Common myeloid progenitor, CD34-positive (primary cell): ENCODE results near the gene BATF3.
A peak's percentile ranks its signal among the peaks of the same experiment; 100 is the strongest.

ENCODE experiments used
- CTCF ChIA-PET: fragments of 350-600 bp; sonication (Branson Sonifier 250); formaldehyde crosslinking; loops from one replicate; lab custom pipeline; 2021; ENCODE audit warnings: antibody characterized with exemption; lab: Charles Lee
- POLR2A ChIA-PET: fragments of 350-600 bp; sonication (Branson Sonifier 250); formaldehyde crosslinking; loops from one replicate; lab custom pipeline; 2021; ENCODE audit warnings: antibody characterized with exemption; lab: Charles Lee
- DNase-seq, 3 donors: peaks; one replicate each; pipeline versions ENCODE4 v3.0.0 to v3.0.0-alpha.2; 2013
- H3K27ac ChIP-seq, 2 experiments: 1 replicate in 1 of 2; 2 replicates in 1 of 2; pipeline ENCODE4 v1.7.0; 2013; ENCODE audit warnings: inconsistent platforms in 2 of 2, low read length in 2 of 2, mild to moderate bottlenecking in 2 of 2, low read depth in 1 of 2, moderate library complexity in 1 of 2; ENCODE audit not compliant: severe bottlenecking in 2 of 2, insufficient read depth in 1 of 2, poor library complexity in 1 of 2
- H3K27me3 ChIP-seq, 5 experiments: replicated peaks in 2 of 5; 1 replicate in 3 of 5; 2 replicates in 2 of 5; pipeline versions ENCODE4 v1.6.1 to v1.7.0; 2013; ENCODE audit warnings: low read length in 4 of 5, mild to moderate bottlenecking in 2 of 5, moderate library complexity in 2 of 5, inconsistent platforms in 1 of 5; ENCODE audit not compliant: insufficient read depth in 5 of 5, control insufficient read depth in 4 of 5
- H3K36me3 ChIP-seq, 4 experiments: 1 replicate in 2 of 4; 2 replicates in 2 of 4; pipeline versions ENCODE4 v1.6.1 to v1.7.0; 2013; ENCODE audit warnings: low read length in 3 of 4, control low read depth in 1 of 4, mild to moderate bottlenecking in 1 of 4; ENCODE audit not compliant: control insufficient read depth in 4 of 4, insufficient read depth in 4 of 4
- H3K4me1 ChIP-seq, 4 experiments: 1 replicate in 3 of 4; 2 replicates in 1 of 4; pipeline versions ENCODE4 v1.6.1 to v1.7.1; 2013; ENCODE audit warnings: low read length in 3 of 4, mild to moderate bottlenecking in 3 of 4, control low read depth in 1 of 4, inconsistent platforms in 1 of 4, moderate library complexity in 1 of 4; ENCODE audit not compliant: control insufficient read depth in 4 of 4, insufficient read depth in 4 of 4; ENCODE audit errors: control extremely low read depth in 1 of 4
- H3K4me3 ChIP-seq, 7 experiments: 1 replicate in 4 of 7; 2 replicates in 3 of 7; pipeline versions ENCODE4 v1.5.1 to v1.7.0; 2013; ENCODE audit warnings: mild to moderate bottlenecking in 7 of 7, low read length in 6 of 7, moderate library complexity in 6 of 7, inconsistent platforms in 2 of 7, low read depth in 2 of 7, control low read depth in 1 of 7; ENCODE audit not compliant: insufficient read depth in 4 of 7, control insufficient read depth in 1 of 7; ENCODE audit errors: extremely low read depth in 1 of 7
- H3K9me3 ChIP-seq, 5 experiments: 1 replicate in 4 of 5; 2 replicates in 1 of 5; pipeline versions ENCODE4 v1.6.1 to v1.7.1; 2013; ENCODE audit warnings: low read length in 4 of 5, mild to moderate bottlenecking in 2 of 5, inconsistent platforms in 1 of 5, low read depth in 1 of 5, moderate library complexity in 1 of 5; ENCODE audit not compliant: control insufficient read depth in 4 of 5, insufficient read depth in 2 of 5; ENCODE audit errors: control extremely low read depth in 1 of 5
- WGBS: methylation state at CpG from one replicate; pipeline ENCODE4 v1.1.5; 2013; ENCODE audit not compliant: insufficient coverage; 5-methylcytosine and 5-hydroxymethylcytosine counted together

BATF3 gene

DNA sequence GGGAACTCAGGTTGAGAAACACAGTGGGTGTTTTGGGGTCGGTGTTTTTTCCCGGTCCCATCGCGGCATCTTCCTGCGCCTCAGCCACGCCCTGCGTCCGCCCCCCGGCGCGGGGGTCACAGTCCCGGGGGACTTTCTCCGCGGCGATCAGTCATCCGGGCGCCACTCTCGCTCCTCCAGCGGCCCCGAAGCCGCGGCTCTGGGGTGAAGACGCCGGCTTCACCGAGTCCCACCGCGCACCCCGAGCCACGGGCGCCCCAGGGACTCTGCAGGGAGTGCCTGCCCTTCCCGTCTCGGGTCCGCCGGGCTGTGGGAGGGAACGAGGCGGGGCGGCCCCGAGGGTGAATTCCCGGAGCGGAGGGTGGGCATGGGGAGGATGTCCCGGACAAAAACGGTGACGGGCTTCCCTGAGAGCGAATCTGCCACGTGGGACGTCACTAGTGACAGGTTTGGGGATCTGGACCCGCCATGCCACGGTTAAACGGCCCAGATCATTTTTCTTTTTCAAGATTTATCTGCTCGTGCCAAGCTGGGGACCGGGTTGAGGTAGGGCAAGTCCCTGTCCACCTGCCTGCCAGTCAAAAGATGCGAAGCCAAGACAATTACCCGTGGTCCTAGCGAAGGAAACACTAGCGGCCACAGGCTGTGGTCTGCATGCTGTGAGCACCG, 717 bp upstream of the BATF3 start:
- peak in 2 of 3 donors; percentile 10 to 52 for DNase-seq
- ChIA-PET CTCF (interaction anchor here (1.1 to 2.0 kb wide), 6 partner anchors 29 to 91 kb away, joined by 4 to 8 read pairs (median 5); partner anchors contain the start of gene ATF3), POLR2A (interaction anchor here (0.8 to 0.9 kb wide), 2 partner anchors 13 to 54 kb away, joined by 3 read pairs; no protein-coding TSS in a partner anchor)
- Histone ChIP-seq H3K27ac (no peak overlapping the region), H3K4me1 (peaks cover 5 to 30% (median 27%) of the 10 kb centered on the region in 4 experiments), H3K36me3 (no peaks in the 10 kb centered on the region), H3K9me3 (no peaks in the 10 kb centered on the region), H3K27me3 (peaks cover 4 to 26% (median 13%) of the 10 kb centered on the region in 5 experiments), H3K4me3 (peak overlapping the region; percentile 32 to 74 (median 59))
- under 1% methylated on average over 44 of the region's 56 CpGs for WGBS

DNA sequence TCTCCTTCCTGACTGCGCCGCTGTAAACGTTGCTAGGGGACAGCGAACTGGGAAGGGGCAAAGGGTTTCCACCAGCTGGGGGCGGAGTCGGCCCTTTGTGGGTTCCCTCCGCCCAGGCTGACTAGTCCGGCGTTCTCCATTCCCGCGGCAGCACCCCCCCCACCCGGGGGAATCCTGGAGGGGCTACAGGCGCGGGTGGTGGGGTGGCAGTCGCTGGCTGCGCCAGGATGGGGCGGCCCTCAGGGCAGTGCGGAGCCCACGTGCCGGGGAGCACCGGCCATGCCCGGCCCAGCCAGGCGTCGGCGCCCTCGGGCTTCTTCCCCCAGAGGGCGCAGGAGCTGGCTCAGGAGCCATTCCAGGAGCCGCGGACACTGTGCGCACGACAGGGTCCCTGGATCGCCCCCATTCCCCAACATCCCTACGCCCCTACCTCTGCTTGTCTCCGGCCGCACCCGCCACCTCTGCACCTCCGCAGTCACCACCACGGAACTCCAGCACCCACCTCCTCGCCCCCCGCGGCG, 476 bp downstream of the BATF3 start:
- Histone ChIP-seq H3K4me1 (peaks cover 5 to 30% (median 27%) of the 10 kb centered on the region in 4 experiments), H3K36me3 (no peaks in the 10 kb centered on the region), H3K27me3 (peaks cover 4 to 26% (median 11%) of the 10 kb centered on the region in 5 experiments), H3K27ac (no peak overlapping the region), H3K9me3 (no peaks in the 10 kb centered on the region), H3K4me3 (peak overlapping the region; percentile 19 to 74 (median 59))
- ChIA-PET POLR2A (interaction anchor here (0.6 kb wide), 1 partner anchor 115 kb away, joined by 3 read pairs; no protein-coding TSS in a partner anchor), CTCF (interaction anchor here (0.6 to 2.1 kb wide), 10 partner anchors 15 to 296 kb away, joined by 3 to 6 read pairs (median 4); no protein-coding TSS in a partner anchor)
- peak; percentile 57 to 71 (median 58) for DNase-seq
- under 1% methylated on average over 37 of the region's 42 CpGs for WGBS

- H3K27ac ChIP-seq = no peak overlapping the region
- H3K36me3 ChIP-seq = no peaks in the 10 kb centered on the region
- H3K27me3 ChIP-seq = peaks cover 4 to 26% (median 11%) of the 10 kb centered on the region in 5 experiments
- 9% methylated on average over 7 of the region's 12 CpGs for WGBS
- no peak for DNase-seq
- H3K4me1 ChIP-seq = peaks cover 5 to 30% (median 27%) of the 10 kb centered on the region in 4 experiments
- peak overlapping the region in 6 of 7 experiments; percentile 19 to 74 (median 62) for H3K4me3 ChIP-seq
- POLR2A ChIA-PET = interaction anchor here (0.6 kb wide), 1 partner anchor 114 kb away, joined by 3 read pairs; no protein-coding TSS in a partner anchor
- H3K9me3 ChIP-seq = no peaks in the 10 kb centered on the region
- CTCF ChIA-PET = interaction anchor here (0.6 to 2.4 kb wide), 11 partner anchors 14 to 296 kb away, joined by 3 to 10 read pairs (median 5); no protein-coding TSS in a partner anchor
Observed at GRCh38 chr1:212698467-212699103, 1.1 kb downstream of the BATF3 start.

DNA sequence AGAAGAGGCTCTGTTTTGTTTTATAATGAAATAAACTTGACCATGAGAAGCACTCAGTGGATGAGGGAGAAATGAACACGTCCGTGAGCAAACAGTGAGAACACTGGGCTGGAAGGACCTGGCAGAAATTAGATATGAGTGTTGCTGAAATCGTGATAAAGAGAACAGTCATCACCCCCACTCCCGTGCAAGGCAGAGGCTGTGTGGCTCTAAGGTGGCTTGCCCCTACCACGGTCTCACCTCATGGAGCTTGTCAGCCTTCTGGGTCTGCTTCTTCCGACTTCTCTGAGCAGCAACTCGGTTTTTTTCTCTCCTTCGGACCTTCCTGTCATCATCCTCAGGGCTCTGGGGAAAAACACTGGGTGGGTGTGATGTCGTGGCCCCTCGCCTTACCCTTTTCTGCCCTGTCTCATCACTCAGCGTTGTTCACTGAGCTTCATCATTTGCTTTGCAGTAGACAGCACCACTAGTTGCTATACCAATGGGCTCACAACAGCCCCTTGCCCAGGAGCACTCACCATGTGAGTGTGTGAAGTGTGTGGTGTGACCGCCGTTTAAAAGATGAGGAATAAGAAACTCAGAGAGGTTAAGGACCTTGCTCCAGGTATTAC, 2.8 kb downstream of the BATF3 start:
- Histone ChIP-seq H3K27ac (no peak overlapping the region), H3K4me3 (no peak overlapping the region), H3K9me3 (no peaks in the 10 kb centered on the region), H3K4me1 (peaks cover 5 to 30% (median 27%) of the 10 kb centered on the region in 4 experiments), H3K36me3 (no peaks in the 10 kb centered on the region), H3K27me3 (peaks cover 4 to 26% (median 11%) of the 10 kb centered on the region in 5 experiments)
- POLR2A ChIA-PET = no interaction called here
- CTCF ChIA-PET = interaction anchor here (1.1 to 2.4 kb wide), 6 partner anchors 13 to 219 kb away, joined by 3 to 10 read pairs (median 6); no protein-coding TSS in a partner anchor
- 87% methylated on average over 12 of the region's 13 CpGs for WGBS
- DNase-seq = no peak

- CTCF ChIA-PET = interaction anchor here (0.7 to 1.8 kb wide), 7 partner anchors 13 to 216 kb away, joined by 3 to 5 read pairs (median 3); no protein-coding TSS in a partner anchor
- no peak for DNase-seq
Observed at GRCh38 chr1:212692774-212693644, 6.6 kb downstream of the BATF3 start.

GRCh38 chr1:212691561-212692071, 8.0 kb downstream of the BATF3 start:
- POLR2A ChIA-PET = no interaction called here
- WGBS = 100% methylated on average over 6 of the region's 9 CpGs

More at GRCh38 chr1:212692774-212693644, 6.6 kb downstream of the BATF3 start:
- no peaks in the 10 kb centered on the region for H3K9me3 ChIP-seq
- POLR2A ChIA-PET = no interaction called here
- H3K4me1 ChIP-seq = peaks cover 0 to under 1% (median 0%) of the 10 kb centered on the region in 4 experiments
- peaks cover under 1 to 5% (median 2%) of the 10 kb centered on the region in 5 experiments for H3K27me3 ChIP-seq
- 98% methylated on average over 7 of the region's 9 CpGs for WGBS
- no peaks in the 10 kb centered on the region for H3K36me3 ChIP-seq
- no peak overlapping the region for H3K27ac ChIP-seq
- H3K4me3 ChIP-seq = no peak overlapping the region

More at GRCh38 chr1:212691561-212692071, 8.0 kb downstream of the BATF3 start:
- no peak overlapping the region for H3K27ac ChIP-seq
- peaks cover 0 to 2% (median 0%) of the 10 kb centered on the region in 5 experiments for H3K27me3 ChIP-seq
- CTCF ChIA-PET = no interaction called here
- H3K9me3 ChIP-seq = no peaks in the 10 kb centered on the region
- no peak overlapping the region for H3K4me3 ChIP-seq
- H3K4me1 ChIP-seq = no peaks in the 10 kb centered on the region
- no peak for DNase-seq
- H3K36me3 ChIP-seq = no peaks in the 10 kb centered on the region
